NOMO-1 treated with DMSO at 0.1 percent for 48 hours (cell line): ENCODE measurements around the gene CDK5R2.
A peak's percentile ranks its signal among the peaks of the same experiment; 100 is the strongest.

Experiments used
- DNase-seq: peaks from one replicate; lab custom pipeline; 2025; ENCODE audit not compliant: unreplicated experiment; lab: John Stamatoyannopoulos, UW

Gene CDK5R2

DNA sequence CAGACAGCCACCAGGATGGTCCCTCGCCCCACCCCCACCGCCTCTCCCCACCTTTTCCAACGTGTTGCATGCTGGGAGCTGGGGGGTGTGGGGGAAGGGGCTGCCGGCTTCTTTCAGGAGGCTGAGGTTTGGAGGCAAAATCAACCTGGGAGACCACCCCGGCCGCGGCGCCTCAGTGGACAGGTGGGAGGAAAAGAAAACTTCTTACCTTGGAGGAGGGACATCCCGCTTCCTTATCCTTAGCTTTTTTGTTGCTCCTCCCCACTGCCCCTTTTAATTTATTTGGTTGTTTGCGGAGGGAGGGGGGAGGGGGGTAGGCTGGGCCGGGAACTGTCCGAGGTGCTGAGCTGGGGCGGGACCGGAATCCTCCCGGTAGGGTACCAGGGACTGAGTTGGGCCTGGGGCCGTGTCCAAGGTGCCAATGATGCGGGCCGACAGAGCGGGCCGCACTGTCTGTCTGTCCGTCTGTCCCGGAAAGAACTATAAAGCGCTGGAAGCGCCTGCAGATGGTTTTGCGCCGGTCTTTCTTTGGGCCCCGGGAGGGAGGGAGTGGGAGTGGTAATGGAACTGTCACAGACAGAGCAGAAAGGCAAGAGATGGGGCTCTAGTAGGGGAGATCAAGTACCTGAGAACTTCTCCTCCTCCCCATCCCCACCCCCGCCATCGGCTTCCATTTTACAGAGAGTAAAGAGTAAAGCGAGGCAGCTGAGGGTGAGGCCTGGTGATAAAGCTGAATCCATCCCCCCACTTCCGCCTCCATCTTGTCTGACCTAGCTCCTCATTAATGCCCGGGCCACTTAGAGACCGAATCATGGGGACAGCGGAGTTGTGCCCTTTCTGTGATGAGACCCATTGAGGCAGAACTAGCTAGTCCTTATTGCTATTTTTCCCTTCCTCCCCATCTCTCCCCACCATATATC lies 2.4 kb downstream of the CDK5R2 start:
- no peak for DNase-seq

DNA sequence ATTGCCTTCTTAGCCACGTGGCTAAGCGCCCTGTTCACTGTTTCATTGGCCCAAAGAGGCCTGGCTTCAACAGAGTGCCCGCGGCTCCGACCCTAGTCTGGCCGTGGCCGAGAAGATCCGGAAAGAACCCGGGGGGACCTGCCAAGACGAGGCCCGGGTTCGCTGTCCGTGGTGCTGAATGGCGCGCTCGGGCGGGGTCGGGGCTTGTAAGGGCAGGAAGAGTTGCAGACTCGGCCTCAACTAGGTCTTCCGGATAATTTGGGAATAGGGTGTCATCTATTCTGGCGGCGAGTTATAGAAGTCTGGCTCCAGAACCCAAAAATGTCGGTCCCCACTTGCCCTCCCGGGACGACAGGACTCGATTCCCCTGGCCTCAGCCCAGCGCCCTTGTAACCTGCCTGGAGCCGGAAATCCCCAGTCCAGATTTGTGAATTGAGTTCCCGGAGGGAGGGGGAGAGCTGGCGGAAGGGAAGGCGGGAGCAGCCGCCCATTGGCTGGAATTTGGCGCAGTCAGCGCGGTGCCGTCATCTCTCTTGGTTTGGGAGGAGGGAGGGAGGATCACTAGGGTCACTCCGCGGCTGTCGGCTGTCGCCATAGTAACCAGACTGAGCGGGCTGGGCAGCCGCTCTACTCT lies 3.5 kb downstream of the CDK5R2 start:
- no peak for DNase-seq

DNA sequence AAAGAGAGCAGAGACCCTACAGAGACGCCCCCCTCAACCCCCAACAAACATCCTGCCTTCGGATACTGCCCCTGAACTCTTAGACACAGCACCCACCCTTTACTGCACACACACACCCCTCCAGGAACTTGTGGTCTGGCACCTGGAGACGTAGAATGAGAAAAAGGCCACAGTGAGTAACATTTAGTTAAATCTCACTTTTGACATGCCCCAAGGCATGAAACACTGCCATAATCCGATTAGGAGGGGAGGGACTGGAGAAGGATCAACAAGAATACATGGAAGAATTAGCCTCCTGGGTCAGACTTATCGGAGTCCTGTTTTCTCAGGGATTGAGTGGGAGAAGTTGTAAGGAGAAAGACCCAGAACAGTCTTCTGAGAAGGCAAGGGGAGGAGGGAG lies 4.1 kb downstream of the CDK5R2 start:
- no peak for DNase-seq

DNA sequence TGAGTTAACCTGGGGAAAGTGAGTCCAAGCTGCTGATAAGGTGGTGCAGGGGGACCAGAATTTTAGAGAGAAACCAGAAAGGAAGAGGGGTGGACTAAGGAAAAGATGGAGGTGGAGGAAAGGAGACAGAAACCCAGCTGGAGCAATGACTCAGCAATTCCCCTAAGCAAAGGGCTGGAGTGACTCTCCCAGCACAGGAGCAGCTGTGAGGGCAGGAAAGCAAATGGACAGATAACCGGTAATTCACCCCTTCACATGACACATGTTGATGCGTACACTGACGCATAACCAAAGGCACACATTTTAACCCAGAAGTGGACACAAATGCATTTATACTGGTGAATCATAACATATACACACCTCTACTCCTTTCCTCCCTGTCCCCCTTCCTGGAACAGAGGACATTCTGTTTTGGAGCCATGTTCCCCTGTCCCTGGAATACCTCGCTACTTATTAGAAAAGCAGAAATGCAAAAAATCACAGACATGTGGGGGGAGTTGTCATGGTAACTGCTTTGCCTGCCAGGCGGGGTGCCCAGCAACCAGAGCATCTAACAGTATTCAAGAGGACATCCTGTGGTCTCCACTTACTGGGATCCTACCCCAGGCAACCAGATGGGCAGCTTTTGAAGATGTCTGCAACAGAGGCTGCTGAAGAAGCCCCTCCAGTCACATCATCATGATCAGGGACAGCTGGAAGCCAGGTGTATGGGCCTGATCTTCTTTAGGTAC lies 4.7 kb downstream of the CDK5R2 start:
- no peak for DNase-seq

DNA sequence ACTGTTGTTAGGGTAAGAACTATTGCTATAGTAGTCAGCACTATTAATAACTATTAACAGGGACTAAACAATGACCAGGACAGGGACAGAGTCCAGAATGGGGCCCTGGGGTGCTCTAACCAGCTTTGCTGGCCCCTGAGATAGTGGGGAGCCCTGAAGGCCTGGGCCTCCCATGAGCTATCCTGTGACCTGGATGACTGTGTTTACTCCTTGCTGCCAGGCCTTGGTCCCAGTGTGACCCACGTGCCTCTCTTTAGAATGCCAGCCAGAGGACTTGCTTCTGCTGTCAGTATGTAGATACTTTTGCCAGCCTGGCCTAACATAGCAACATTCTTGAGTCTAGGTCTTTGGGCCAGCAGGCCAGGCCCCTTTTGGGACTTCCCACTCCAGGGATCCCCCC lies 11.4 kb downstream of the CDK5R2 start:
- no peak for DNase-seq

DNA sequence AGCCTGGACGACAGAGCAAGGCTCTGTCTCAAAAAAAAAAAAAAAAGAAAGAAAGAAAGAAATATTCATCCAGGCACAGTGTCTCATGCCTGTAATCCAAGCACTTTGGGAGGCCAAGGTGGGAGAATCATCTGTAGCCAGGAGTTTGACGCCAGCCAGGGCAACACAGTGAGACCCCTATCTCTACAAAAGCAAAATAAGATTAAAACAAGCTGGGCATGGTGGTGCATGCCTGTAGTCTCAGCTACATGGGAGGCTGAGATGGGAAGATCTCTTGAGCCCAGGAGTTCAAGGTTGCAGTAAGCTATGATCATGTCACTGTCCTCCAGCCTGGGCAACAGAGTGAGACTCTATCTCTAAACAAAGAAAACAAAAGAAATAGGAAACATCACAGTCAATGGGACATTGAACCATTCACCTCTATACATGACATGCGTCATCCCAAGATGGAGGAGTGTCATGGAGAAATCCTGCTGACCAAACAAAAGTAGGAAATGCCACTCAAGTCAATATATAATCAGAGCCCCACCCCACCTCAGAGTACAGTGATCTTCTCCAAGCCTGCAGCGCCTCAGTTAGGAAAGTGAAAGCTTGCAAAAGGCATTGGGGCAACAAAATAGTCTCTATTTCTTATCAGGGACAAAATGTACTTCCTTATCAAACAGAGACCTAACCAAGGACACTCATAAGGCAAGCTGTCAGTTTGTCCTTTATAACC lies 15.8 kb downstream of the CDK5R2 start:
- DNase-seq = no peak

DNA sequence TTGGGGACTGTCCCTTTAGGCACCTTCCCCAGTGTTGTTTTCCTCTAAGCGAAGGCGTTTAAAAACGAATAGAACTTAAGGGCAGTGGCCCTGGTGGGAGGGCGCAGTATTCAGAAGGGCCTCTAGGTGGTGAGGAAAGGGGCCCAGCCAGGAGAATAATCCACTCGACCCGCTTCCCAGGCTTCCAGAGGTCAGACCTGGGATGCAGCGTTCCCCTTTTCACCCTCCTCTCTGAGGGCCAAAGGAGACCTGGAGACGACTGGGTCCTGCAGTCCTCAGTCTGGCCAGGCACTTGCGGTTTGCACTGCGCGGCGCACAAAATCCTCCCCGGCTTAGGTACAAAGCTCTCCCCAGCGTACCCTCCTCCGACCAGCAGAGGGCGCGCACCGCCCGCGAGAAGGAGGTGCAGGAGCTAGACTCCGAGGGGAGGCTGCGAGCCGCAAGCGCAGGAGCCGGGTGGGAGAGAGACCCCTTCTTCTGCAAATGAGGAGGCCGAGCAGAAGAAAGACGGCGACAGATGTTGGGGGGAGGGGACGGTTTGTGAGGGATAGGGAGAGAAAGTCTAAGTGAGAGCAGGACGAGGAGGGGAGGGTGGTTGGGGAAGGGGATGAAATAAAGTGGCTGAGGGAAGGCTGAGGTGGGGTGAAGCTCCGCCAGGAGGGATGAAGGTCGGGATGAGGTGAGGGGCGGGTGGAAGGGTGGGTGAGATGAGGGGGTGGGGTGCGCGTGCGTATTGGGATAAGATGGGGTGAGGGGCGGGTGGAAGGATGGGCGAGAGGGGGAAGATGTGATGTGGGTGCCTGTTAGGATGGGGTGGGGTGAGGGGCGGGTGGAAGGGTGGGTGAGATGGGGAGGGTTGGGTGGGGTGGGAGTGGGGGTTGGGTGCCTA lies 20.6 kb downstream of the CDK5R2 start:
- DNase-seq = peak; percentile 70

DNA sequence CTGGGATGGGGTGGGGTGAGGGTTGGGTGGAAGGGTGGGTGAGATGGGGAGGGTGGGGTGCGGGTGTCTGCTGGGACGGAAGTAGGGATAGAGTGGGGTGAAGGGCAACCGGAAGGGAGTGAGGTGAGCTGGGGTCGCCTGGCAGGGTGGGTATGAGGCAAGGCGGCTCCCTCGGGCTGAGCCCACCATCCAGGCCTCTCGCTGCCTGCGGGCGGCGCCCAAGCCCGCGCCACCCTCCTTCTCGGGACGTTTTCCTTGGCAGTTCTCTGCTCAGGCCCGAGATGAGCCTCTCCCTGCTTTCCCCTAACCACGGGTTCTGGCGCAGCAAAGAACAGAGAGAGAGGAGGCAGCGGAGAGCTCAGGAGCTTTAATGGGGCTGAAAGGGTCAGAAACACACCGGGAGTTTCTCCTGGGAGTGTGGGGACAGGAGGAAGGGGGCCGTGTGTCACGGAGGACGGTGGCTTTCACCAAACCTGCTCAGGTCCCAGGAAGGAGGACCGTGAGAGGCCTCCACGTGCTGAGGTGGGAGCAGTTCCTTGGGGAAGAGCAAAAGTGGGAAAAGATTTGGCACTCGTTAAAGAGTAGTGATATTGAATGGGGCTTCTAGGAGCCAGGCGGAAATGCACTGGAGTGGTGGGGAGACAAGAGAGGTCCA lies 21.4 kb downstream of the CDK5R2 start:
- no peak for DNase-seq

DNA sequence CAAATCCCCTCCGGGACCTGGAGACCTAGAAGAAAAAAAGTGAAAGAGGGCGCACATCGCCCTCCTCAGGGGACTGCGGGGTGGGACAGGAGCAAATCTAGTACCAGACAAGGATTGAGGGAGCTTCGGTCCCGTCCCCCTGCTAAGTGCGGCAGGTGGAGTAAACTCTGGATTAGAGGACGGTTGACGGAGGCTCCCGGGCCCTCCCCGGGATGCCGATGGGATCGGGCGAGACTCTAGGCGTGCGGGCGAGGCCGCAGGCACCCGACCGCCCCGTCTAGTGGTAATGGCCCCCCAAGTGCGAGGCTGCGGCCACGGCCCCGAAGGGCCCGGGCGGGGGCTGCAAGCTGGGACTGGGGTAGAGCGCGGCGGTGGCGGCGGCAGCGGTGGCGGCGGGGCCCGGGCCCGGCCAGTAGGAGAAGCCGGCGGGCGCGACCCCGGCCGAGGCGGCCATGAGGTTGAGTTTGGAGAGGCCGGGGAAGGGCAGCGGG lies 22.0 kb downstream of the CDK5R2 start:
- DNase-seq = no peak

DNA sequence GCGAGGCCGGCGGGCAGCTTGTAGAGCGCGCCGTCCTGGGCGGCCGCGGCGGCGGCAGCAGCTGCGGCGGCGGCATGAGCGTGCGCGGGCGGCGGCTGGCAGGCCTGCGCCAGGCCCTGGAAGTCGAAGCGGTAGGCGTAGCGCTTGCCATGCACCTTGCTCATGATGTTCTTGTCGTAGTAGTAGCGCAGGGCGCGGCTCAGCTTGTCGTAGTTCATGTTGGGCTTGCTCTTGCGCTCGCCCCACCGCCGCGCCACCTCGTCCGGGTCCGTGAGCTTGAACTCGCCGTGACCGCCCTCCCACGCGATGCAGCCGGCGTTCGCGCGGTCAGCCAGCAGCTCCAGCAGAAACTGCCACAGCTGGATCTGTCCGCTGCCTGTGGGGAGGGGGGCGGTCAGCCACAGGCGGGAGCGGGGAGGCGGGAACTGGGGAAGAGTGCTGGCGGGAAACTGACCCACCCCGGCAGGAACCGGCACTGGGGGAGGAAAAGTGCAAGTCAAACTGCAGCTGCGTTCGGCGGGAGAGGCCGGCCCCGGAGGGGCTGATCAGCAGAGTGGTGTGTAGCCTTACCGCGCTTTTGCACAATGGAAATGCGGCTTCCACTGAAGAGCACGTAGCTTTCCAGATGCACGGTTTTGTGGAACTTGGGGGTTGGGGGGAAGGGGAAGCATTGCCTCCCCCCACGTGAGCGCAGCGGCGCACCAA lies 22.6 kb downstream of the CDK5R2 start:
- DNase-seq = no peak

DNA sequence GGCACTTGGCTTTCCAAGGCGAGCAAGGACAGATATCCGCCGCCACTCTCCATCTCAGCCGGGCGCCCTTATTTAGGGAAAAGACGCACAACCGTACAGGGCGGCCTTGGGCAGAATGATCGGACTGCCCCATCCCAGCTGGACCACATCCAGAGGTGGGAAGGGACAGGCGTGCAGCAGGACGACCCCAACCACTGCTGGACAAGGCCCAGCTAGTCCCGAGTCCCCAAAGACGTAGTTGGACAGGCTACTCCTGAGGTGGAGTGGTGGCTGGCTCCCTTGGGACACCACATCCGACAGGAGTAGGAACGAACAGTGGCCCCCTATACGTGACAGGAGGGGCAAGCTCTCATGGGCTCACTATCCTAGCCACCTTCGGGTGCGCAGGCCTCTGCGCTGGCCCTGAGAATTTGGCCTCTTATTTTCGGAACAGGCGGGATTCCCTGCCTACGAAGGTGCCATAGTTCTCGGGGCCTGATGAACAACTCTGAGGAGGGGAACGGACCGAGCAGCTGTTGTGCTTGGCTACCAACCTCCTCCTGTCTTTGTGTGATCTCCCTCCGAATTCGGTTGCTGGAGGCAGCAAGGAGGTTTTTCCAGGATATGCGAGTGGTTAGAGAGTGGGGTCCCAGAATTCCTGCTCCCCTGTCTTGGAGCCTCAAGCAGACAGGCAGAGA lies 23.3 kb downstream of the CDK5R2 start:
- no peak for DNase-seq

DNA sequence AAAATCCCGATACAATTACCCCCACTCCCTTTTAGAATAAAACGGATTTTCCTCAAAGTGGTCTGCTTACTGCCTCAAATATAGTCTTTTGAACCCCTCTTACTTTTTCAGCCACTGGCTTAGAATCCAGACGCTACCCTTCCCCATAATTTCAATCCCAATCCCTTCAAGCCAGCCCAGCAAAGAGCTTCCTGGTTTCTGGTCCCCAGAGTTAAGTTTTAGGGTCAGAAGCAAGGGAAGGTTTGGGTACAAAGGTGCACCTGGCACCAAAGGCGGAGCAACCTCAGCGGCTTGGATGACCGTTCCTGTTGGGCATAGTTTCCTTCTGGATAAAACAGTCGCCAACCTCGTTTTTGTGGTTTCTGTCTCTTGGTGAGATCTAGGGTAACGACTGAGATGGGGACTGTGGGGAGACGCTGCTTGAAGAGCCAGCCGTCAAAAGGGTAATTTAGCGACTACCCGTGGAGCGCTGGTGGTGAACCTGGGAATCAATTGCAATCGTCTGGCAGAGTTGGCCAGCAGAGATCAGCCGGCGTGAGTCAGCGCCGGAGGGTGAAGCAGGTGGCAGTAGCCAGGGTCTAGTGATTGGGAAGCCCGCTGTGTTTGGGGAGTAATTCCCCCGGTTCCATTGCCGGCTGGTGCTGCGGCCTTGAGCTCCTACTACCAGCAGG lies 23.9 kb downstream of the CDK5R2 start:
- no peak for DNase-seq

DNA sequence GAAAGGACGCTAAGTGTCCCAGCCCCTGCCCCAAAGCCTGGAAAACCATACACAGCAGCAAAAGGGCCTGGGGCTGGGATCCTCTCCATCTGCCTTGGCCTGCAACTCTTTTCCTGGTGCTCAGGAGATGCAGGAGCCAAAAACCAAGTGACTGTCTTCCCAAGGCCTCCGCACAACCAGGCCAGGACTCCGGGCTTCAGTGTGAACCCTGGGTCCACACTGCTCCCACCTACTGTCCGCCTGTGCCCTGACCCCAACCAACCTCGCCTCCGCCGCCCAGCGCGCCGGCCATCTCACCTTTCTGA lies 24.4 kb downstream of the CDK5R2 start:
- no peak for DNase-seq

DNA sequence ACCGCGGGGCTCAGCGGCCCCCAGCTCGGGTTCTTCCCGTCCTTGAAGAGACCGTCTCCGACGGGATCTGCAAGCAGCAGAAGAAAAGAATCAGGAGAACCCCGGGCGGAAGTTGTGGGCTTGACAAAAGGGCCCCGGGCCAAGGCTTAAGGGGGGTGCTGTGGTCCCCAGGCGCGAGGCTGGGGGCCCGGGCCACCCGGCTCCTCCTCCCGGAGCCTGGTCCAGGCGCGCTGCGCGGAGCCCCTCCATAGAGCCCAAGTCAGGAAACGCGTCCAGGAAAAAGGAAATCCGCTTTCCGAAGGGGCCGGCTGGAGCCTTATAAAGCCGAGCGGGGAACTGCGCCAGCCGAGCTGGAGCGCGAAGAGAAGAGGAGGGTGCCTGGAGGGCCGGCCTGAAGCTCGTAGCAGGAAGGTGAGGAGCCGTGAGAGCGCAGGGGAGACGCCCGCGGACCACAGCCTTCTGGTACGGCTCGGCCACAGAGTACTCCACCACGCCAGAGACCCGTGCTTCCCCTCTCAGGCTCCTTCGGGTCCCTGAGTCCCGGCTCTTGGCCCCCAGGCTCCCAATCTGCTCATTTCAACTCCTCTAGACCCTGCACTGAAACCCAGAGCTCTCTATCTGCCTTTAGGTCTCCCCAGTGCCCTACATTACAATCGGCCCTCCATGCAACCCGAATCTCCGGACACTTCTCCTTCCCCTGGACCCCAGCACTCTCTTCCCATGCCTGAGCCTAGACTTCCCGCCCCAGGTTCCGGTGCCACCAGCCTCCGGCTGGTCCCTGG lies 25.0 kb downstream of the CDK5R2 start:
- DNase-seq = no peak

DNA sequence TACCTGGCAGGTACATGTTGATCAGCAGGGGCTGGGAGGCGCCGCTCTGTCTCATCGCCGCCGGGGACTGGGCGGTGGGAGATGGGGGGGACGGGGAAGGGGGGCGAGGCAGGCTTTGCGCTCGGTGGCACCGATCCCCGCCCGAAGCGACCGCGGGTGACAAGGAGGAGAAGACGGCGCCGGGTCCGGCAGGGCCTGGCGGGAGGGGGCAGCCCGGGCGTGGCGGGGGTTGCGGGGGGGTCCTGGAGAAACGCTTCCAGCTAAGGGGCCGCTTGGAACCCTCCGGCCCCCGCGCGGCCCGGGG lies 25.5 kb downstream of the CDK5R2 start, which contains the start of gene FEV:
Gene FEV (minus strand): TSS at position 164 of the 304 bp plus-strand sequence. CDS start 109 bp downstream, at position 55.
- no peak for DNase-seq

DNA sequence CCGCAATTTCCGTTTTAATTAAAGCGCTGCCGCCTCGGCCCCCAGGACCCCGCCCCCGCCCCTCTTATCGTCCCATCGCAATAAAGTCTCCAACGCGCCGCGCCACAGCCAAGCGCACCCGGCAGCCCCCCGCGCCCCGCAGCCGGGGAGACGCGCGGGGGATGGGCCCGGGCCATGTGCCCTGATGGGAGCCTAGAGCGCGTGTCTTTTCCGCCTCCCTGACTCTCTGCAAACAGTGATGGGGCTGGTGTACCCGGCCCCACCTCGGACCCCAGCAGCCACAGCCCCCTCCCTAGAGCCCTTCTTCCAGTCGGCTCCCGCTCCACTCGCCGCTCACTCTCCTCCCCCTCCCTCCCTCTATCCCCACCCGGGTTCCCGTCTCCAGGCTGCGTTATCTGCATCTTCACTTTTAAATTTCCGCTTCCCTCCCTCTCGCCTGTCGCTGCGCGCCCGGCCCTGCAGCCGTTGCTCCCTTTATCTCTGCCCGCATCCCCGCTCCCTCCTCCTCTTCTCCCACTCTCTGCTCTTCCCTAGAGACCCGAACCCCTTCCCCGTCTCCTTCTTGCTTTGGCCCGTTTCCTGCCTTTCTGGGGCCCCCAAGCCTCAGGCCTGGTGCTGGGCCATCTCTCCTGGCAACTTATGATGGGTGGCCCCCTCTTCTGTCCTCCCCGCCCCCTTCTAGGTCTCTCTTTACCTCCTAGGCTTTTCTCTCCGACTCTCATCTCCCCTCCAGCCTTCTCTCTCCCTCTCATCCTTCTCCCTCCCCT lies 26.0 kb downstream of the CDK5R2 start:
- DNase-seq = no peak
